ENCODE data around the gene PANK4. TPM values are rescaled to one million over a fixed set of nuclear protein-coding genes. Genes with fewer than 3 reads are reported as not detected.

PANK4 gene
- total RNA-seq, 1 donor from 2014 or later: 45.3 TPM

DNA sequence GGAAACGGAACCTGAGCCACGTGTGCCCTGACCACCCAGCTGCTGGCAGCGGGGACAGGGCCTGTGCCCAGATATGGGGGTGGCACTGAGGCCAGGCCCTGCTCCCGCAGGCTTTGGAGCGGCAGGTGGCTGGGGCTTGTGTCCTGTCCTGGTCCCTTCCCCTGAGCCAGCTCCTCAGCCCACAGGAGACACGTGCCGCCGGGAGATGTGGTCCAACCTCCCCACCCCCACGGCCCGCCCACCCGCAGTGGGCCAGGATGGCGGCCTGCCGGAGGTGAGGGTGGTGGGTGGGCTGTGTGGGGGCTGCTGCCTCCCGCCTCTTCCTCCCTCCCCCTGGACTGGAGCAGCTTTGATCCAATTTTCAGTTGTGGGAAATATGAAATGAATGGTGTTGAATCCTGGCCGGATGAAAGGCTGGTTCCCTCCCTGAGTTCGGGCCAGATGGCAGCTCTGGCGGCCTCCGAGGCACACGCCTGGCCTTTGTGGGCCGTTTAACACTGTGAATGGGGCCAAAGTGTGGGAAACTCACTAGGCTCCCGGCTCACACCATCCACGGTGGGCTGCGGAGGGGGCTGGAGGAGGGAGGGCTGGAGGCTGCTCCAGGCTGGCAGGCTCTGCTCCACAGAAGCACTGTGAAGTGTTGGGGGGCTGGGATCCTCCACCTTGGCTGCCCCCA lies 6.2 kb upstream of the PANK4 start:
- no peak for DNase-seq (ENCODE audit: extremely low read depth, low read depth, low spot score)

GRCh38 chr1:2530513-2531361 lies 4.3 kb upstream of the PANK4 start:
- DNase-seq (ENCODE audit: extremely low read depth, low read depth, low spot score): no peak

DNA sequence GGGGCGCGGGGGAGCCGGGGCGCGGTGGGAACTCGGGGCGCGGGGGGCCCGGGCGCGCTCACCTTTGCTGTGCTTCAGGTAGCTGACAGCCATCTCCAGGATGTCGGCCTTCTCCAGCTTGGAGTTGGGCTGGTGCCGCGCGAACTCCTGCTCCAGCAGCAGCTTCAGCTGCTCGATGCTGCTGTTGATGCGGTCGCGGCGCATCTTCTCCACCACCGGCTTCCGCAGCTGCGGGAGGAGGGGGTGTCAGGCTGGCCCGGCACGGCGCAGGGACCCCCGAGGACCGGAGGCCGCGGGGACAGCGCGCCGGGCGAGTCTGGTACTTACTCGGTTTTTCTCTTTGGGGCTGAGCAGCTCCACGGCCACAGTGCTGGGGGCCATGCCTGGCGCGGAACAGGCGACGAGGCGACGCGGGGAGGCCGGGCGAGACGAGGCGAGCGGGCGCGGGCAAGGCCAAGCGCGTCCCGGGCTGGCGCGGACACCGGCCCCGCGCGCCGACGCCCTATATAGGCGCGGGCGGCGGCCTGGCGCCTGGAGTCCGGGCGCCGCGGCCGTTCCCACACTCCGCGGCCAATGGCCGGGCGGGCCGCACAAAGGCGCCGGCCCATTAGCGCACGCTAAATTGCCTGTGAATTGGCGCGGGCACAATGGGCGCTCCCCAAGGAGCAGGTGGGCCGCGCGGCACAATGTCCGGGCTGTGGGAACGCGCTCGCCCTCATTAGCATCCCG lies 3.6 kb upstream of the PANK4 start, which contains the start of gene HES5:
TSS of gene HES5 (minus strand) at position 480 of the 729 bp plus-strand sequence. CDS start at position 381, 99 bp downstream.
- DNase-seq (ENCODE audit: extremely low read depth, low read depth, low spot score): no peak

DNA sequence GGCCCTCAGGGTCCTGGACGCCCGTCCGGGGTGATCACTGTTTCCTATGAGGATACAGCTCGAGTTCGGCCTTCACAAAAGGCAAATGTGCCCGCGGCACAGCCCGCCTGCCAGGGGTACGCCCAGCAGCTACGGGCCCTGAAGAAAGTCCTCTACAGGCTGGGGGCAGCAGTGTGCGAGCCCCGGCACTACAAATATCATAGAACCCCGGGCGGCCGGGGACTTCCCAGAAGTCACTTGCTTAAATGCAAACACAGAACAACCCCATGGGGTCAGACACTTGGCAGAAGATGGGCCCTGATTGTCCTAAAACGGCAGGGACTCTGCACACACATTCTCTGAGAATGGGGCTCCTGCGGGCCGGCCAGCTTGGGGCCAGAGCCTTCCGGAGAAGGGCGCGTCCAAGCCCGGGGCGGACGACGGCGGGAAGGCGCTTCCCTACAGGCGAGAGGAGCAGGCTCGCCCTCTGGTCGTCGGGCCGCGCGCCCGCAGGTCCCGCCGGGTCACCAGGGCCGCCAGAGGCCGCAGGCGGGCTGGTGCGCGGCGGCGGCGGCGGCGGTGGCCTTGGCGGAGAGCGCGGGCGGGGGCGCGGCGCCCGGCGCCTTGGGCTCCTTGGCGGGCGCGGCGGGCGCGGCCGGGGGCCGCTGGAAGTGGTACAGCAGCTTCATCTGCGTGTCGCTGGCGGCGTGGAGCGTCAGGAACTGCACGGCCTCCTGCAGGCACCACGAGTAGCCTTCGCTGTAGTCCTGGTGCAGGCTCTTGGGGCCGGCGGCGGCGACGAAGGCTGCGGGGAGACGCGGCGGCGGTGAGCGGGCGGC lies 2.8 kb upstream of the PANK4 start:
- DNase-seq (ENCODE audit: extremely low read depth, low read depth, low spot score): no peak

- no peak for DNase-seq (ENCODE audit: extremely low read depth, low read depth, low spot score)
Measured at GRCh38 chr1:2528611-2528965, 2.2 kb upstream of the PANK4 start.

DNA sequence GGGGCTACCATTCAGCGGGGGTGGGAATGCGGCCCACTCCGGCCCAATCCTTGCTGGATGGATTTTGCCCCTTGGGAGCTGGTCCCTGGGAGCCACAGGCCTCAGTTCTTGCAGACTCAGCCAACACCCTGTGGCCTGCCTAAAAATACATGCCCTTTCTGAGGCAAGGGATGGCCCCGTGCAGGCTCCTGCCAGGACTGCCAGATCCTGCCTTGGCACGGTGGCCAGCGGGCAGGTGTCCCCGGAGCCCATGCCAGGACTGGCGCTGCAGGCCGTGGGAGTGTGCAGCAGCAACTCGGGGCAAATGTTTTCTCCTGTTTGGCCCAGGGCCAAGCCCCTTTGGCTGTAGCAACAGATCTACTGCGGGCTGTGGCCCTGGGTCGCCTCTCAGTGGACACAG lies 1.6 kb upstream of the PANK4 start:
- DNase-seq (ENCODE audit: extremely low read depth, low read depth, low spot score): no peak

- no peak for DNase-seq (ENCODE audit: extremely low read depth, low read depth, low spot score)
Measured at GRCh38 chr1:2527556-2527860, 1.1 kb upstream of the PANK4 start.

DNA sequence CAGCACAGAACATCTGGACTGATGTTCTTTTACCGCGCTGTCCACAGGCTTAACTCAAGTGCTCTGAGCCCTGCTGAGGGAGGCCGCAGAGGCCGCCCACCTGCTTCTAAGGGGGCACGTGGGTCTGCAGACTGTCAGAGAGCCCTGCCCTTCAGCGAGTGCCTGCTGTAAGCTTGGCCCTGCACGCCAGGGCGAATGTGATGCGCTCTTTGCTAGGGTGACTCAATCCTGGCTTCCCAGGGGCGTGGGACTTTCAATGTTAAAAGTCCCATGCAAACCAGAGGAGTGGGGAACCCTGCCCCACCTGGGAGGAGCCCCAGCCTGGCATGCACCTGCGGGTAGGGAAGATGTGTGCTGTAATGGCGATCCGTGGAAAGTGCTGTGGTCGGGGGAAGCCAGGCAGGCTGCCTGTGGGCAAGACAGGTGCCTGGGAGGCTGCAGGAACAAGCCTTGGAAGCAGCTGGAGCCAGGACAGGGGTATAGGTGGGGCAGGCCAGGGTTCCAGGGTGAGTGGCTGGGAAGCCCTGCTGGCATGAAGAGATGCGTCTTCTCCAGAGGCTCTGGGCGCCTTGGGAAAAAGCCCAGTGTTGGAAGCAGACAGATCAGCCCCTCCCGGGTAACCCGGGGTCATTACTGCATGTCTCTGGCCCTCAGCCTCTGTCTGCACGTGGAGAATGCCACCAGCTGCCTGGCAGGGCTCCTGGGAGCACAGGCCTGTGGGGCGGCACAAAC lies 594 bp upstream of the PANK4 start:
- DNase-seq (ENCODE audit: extremely low read depth, low read depth, low spot score): no peak

DNA sequence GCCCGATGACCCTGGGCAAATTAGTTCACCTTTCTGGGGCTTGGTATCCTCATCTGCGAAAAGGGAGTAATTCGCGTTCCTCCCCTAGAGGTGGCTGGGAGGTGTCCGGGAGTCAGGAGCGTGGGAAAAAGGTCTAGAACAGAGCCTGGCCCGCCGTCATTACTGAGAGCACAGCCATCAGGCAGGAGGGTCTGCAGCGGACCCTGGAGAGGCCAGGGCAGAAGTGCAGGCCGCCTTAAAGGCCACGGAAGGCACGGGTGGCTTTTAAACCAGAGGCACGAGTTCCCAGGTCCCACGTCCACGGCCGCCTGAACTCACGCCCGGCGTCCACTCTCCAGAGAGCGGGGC lies 850 bp downstream of the PANK4 start:
- no peak for DNase-seq (ENCODE audit: extremely low read depth, low read depth, low spot score)

DNA sequence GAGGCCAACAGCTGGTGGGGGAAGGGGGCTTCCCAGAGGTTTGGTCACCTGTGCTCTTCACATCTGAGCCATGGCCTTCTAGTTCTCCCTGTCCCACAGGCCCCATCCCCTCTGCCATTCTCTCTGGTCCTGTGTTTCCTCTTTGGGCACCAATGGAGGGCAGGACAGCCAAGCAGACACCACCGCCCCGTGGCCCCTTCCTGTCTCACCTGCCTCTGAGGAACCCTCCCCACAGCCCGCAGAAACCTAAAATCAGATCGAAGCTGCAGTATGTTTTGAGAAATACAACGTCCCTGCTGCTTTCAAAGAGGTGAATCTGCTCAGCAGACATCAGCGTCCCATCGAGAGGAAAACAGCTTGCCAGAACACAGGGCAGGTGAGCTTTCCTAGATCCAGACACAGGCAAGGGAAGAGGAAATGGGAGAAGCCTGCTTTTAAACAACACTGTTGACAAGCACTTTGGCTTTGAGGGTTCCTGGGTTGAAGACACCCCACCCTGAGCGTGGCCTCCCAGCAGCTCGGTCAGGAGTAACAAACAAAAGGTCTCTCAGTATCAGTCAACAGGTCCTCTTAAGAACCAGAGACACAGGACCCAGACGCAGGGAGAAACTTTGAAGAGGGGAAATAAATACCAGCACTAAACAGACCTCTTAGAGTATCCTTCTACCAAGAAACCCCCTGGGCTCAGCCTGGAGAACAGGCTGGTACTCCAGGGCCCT lies 2.3 kb downstream of the PANK4 start:
- no peak for DNase-seq (ENCODE audit: extremely low read depth, low read depth, low spot score)

GRCh38 chr1:2523191-2523890 lies 3.1 kb downstream of the PANK4 start:
- no peak for DNase-seq (ENCODE audit: extremely low read depth, low read depth, low spot score)

DNA sequence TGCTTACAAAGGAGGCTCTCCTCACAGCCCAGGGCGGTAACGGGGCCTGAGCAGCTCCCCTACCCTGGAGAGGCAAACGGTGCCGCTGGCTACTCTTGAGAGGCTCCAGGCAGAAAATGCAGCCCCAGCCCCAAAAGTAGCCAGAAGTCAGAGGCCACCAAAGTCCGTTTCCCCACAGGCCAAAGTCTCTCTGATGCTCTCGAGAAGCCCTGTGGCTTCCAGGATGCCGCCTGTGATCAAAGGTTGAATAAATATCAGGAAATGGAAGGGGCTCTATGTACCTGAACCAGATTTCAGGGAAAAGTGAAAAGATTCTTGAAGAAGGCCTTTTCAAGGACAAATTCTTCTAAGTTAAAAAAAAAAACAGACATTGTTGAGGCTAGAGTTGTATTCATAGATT lies 4.2 kb downstream of the PANK4 start:
- no peak for DNase-seq (ENCODE audit: extremely low read depth, low read depth, low spot score)

DNA sequence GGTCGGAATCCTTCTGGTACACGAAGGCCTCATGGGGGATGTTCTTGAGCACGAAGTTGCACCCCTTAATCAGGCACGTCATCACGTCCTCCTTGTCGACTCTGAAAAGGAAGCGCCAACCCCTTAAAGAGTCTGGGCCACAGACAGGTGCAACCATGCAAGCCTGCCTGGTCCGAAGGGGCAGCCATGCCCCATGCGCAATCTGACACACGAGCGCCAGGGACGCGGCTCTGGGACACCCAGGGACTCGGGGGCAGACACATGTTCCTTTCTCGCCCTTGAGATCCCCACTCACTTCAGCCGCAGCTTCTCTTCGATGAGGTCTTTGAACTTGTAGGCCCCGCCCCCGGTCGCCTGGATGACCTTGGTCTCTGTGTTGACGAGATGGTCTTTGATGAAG lies 5.6 kb downstream of the PANK4 start:
- no peak for DNase-seq (ENCODE audit: extremely low read depth, low read depth, low spot score)

GRCh38 chr1:2520206-2520605 lies 6.2 kb downstream of the PANK4 start:
- DNase-seq (ENCODE audit: extremely low read depth, low read depth, low spot score): no peak

DNA sequence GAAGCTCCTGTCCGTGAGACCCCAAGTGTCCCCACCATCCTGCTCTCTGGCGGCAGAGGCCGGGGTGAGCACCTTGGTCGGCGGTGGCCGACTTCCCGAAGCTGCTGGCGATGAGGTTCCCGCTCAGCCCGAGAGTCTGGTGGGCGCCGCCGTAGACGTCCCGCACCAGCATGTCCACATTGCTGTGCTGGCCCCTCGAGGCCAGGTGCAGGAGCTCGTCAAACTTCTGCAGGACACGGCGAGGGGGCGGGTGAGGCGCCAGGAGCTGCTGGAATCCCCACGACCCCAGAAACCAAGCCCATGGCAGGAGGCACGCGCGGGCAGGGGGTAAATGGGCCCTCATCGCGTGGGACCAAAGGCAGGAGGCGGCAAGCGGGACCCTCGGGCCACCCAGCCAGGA lies 6.7 kb downstream of the PANK4 start:
- no peak for DNase-seq (ENCODE audit: extremely low read depth, low read depth, low spot score)

- DNase-seq (ENCODE audit: extremely low read depth, low read depth, low spot score): no peak
Measured at GRCh38 chr1:2519029-2519685, 7.2 kb downstream of the PANK4 start.

GRCh38 chr1:2518528-2518927 lies 7.9 kb downstream of the PANK4 start:
- DNase-seq (ENCODE audit: extremely low read depth, low read depth, low spot score): no peak

- no peak for DNase-seq (ENCODE audit: extremely low read depth, low read depth, low spot score)
Measured at GRCh38 chr1:2517966-2518365, 8.4 kb downstream of the PANK4 start.

DNA sequence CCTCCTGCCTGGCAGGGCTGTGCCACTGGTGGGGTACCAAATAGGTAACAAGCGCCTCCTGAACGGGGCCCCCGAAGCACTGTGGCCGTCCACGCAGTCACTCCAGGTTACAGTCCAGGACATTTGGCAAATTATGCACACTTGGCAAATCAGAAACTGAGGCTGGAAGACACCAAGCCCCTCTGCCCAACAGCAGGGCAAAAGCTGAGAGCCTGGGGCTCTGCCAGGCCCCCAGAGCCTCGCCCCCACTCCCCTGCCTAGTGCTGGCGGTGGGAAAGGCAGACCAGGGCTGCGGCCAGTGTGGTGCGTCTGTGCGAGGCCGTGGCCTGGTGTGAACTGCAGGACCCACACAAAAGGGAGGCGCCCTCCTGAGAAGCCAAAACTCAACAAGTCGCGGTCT lies 9.4 kb downstream of the PANK4 start:
- no peak for DNase-seq (ENCODE audit: extremely low read depth, low read depth, low spot score)

Data from glomerular endothelial cell (primary cell).